DMS53 treated with DMSO at 0.1 percent for 48 hours (cell line): Measurements from ENCODE around the gene GPR107.
A peak's percentile ranks its signal among the peaks of the same experiment; 100 is the strongest.

Experiments used
- DNase-seq: peaks from one replicate; lab custom pipeline; 2025; ENCODE audit not compliant: unreplicated experiment; lab: John Stamatoyannopoulos, UW

GPR107 gene

DNA sequence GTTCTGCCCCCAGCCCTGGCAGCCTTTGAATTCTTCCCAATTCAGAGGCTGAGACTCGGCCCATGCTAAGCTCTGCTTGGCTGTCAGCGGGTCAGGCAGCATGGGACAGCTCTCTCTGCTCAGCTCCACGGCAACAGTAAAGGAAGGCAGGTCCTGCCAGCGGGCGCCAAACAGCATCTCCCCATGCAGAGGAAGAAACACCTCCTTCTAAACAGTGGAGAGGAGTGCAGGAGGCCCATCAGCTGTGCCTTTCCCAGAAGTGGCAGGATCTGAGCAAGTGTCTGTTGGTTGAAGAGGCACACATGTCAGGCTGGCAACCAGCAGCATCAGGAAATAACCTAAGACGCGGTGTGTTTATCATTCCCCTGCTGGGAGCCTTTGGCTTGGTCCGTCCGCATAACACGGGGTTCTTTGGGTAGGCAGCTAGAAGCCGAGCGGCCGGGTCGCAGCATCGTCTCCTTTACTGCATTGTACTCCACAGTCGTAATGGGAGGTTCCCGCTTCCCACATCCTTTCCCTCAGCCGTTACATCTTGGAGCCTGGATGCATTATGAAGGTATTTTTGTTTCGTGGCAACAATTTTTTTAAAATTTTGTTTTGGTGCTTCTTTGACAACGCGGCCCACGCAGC, 75.8 kb downstream of the GPR107 start:
- DNase-seq, result no peak

DNA sequence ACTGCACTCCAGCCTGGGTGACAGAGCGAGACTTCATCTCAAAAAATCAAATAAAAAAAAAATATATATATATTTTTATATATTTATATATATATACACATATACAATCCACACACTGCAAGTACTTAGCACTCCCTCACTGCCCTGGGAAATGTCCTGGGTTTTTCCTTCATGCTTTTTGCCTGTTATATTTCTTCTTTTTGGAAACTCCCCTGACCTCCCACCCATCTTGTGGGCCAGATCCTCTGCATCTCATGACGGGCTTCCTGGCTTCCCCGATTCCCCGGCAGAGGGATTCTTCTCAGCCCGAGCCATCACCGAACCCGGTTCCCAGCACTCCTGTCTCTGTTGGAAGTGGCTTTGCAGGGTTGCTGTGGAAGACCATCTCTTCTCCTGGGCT, 79.0 kb downstream of the GPR107 start:
- no peak for DNase-seq

DNA sequence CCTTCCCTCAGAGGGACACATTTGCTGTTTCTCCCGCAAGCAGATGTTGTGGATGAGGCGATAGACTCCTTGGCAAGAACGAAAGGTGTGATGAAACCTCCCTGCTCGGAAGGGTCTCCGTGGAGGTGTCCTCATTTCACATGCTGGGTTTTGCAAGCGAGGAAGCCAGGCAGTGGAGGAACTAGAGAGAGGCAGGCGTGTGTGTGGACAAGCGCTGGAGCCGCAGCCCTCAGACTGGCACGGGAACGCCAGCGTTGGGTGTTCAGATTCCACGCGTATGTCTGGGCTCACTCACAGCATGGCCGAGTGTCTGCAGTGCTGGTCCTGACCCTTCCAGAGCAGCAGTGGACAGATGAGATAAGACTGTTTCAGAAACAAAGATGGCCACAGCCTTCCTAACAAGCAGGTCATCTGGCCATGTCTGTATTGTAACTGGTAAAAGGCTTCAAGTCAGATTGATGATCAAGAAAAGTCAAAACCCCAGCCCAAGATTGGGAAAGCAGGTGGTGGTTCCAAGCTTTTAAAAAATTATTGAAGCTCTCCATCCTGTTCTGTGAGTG, 83.5 kb downstream of the GPR107 start:
- no peak for DNase-seq

DNA sequence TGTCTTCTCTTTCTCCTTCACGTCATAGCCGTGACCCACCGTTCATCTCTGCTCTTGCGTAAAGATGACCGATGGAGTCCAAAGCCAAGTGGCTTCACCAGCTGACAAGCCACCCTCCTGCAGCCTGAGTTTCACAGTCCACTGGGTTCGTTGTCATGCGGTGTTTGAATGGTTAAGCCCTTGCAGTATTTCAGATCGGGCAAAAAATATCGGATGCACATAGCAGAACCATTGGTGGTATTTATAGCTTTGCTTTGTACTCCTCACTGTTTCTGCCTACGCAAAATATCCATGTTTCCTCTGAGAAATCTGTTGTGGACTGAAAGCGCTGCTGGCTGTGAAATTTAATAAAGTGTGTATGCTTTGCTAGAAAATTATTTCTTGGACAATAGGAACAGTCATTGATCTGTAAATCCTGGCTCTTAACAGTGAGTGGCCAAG, 84.0 kb downstream of the GPR107 start:
- DNase-seq, result no peak

DNA sequence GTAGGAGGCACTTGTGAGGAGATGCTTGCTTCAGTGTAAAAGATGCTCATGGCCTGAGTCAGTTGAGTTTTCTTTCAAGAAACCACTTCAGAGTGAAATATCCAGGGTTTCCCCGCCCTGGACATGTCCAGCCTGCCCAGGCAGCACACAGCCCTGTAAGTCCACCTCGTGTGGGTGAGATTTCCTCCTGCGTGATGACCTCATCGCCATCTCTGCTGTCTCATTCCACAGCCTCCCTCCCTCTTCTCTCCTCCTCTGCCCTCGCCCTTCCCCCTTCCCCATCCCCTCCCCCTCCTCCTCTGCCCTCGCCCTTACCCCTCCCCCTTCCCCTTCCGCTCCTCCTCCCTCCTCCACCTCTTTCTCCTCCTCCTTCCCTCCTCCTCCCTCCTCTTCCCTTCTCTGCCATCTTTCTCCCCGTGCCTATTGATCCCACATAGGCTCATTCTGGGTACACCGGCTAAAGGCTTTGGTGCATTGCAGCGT, 84.5 kb downstream of the GPR107 start:
- DNase-seq, result no peak

DNA sequence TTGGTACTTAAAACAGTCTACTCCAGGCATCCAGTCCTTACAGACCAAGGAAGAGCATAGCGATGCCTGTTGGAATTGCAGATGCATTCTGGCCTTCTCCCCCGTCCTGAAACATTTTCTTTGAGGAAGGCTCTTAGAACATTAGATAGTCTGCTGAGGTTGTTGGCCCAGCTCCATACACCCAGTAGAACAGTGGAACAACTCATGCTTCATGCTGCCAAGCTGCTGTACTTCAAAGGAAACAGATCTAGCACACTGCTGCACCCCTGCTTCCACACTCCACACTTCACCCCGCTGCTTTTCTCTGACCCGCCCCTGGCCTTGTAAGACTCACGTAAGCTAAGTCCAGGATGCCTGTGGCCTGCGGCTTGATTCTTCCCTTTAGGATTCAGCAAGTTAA, 85.1 kb downstream of the GPR107 start:
- no peak for DNase-seq

DNA sequence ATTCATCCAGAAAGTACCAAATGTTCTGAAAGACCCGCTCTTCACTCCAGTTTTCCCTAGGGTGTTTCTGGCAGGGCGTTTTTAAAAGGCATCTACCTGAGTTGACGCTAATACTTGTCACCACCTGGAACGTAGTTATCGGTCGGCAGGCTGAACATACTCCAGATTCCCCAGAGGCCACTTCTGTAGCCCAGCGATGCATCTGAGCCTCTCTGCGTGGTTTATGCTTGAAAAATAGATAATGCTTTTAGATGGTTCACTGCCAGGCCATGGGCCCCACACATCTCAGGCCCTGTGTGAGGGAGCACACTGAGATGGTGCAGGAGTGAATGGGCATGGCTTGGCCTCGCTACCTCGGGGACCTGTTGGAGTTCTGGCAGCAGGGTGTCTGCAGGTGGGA, 85.5 kb downstream of the GPR107 start:
- no peak for DNase-seq

DNA sequence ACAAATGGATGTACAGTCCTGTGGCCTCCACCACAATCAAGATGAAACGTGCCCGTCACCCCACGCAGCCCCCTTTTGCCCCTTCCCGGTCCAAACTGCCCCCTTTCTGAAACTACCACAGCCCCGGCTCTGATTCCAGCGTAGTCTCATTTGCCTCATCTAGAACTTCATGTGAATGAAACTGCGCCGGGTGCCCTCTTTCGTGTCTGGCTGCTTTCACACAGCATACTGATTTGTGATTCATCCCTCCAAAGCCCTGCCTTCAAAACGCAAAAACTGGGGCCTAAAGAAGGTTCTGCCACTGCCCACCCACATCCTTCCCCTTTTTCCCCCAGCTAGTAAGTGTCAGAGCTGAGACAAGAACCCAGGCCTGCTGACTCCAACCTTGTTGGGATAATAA, 87.0 kb downstream of the GPR107 start:
- DNase-seq, result no peak

DNA sequence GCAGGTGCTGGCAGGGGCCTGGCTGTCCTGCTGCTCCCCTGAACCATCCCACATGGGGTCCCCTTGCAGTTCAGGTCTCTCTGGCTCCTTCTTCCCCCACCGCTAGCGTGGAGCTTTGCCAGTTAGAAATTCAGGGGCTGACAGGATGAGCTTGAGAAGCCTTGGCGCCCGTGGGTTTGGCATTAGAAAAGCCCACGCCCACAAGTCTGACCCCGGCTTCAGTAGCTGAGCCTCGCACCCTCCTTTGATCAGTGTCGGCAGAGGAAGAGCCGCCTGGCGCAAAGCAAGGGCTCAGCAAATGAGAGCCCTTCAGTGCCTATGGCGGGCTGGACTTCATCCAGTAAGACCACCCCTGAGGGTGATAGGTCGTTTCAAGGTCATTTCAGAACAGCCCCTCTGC, 88.3 kb downstream of the GPR107 start:
- DNase-seq, result no peak

DNA sequence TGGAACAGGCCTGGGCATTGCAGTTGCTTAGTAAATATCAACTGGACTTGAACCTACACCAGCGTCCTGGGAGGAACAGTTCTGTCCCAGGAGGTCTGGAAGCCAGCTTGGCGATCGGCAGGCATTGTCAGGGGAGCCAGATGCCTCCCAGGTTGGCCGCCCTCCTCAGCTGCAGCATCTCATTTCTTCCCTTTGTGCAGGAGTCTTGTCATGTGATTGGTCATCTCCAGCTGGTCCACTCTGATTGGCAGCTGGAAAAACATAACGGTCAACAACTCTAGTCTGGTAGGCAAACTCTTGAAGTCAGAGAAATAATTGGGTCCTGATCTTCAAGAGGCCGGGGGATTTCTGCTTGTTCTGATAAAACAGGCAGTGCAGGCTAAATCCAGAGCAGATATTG, 88.9 kb downstream of the GPR107 start:
- no peak for DNase-seq

DNA sequence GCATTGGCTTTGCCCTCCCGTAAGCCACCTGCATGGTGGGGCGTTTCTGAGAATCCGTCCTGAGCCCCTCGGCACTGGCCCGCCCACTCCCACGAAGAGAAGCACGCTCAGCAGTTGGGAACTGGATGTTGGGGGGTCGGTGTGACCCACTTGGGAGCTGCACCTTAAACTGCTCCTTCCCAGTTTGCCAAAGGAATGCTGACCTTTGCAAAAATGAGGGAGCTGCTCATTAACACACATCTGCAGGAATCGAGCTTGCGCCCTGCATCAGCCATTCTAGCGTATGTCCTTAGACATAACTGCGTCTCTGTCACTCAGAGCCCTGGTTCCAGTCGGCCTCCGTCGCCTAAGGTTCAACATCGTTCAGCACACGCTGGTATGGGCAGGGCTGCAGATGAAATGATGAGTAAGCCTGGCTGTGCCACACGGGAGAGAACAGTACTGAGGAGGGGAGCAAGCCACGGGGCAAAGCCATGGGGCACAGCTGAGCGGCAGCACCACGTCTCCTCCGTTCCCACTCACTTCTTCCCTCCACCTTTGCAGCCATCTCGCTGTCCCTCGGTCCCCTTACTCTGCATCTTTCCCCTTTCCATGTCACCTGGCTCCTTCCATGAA, 89.7 kb downstream of the GPR107 start:
- peak; percentile 46 for DNase-seq

DNA sequence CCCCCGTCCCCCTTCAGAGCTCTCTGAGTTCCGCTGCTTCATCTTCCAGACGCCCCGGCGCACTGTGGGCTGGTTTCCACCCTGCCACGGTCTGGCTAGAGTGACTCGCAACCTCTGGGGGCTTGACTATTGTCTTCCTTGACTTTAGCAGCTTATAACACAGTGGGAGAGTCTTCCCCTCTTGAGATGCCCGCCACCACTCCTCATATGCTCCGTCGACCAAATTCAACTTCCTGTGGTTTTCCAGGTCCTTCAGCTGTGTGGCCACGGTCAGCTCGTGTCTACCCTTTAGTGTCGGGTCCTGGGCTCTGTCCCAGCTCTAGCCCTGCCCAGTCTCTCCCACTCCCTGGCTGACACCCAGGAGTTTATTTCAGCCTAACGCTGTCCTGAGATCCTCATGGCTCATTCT, 90.3 kb downstream of the GPR107 start:
- no peak for DNase-seq

DNA sequence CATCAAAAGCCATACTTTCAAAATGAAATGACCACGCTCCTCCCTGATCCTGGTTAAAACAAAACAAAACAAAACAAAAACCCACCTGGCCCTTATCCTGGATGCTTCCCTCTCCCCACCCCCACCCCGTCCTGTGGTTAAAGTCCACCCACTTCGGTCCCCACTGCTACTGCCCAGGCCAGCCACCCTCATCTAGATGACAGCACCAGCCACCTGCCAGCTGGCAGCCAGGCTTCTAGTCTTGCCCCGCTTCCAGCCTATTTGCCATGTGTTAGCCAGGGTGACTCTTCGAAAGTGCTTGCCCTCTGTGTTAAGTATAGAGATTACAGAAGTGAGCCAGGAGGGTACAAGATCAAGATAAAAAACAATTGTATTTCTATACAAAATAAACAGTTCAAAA, 91.0 kb downstream of the GPR107 start:
- DNase-seq, result peak; percentile 21

DNA sequence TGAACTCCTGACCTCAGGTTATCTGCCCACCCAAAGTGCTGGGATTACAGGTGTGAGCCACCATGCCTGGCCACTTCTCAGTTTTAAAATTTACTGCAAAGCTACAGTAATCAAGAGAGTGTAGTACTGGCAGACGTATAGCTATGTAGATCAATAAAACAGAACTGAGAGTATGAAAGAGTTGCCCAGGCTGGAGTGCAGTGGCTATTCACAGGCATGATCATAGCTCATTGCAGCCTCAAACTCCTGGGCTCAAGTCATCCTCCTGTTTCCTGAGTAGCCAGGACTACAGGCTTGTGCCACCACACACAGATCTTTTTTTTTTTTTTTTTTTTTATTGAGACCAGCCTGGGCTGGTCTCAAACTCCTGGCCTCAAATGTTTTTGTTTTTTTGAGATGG, 92.0 kb downstream of the GPR107 start:
- DNase-seq, result no peak

DNA sequence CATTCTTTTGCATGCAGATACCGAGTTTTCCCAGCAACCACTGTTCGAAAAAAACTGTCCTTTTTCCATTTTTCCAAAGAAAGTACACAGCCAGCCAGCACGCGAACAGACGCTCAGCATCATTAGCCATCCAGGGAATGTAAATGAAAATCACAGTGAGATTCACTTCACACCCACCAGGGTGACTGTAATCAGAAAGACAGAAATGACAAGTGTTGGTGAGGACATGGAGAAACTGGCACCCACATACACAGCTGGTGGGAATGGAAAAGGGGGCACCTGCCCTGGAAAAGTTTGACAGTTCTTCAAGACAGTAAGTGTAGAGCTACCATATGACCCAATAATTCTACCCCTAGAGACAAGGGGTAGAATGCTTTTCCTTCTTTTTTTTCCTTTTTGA, 93.5 kb downstream of the GPR107 start:
- no peak for DNase-seq

DNA sequence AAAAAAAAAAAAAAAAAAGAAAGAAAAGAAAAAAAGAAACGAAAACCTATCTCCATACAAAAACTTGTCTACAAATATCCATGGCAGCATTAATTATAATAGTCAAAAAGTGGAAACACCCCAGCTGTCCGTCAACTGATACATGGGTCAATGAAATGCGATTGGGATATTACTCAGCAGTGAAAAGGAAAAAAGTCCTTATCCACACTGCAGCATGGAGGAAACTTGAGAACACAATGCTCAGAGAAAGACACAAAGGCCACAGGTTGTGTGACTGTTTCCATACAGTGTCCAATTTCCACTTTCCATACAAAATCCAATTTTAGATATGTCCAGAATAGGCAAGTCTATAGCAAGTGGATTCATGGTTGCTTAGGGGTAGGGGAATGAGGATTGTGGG, 94.2 kb downstream of the GPR107 start:
- DNase-seq, result no peak

DNA sequence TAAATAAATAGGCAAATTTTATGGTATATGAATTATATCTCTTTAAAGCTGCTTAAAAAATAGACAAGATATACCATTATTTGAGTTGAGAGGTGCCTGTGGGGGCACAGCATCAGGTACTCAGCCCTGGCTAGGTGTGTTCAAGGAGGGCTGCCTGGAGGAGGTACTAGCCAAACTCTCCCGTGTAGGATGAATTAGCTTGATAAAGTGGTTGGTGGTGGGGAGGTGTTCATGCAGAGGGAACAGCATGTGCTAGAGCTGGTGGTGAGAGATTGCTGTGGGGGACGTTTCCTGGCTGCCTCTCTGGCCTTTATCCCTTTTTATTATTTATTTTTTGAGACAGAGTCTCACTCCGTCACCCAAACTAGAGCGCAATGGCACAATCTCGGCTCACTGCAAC, 95.3 kb downstream of the GPR107 start:
- DNase-seq, result no peak

DNA sequence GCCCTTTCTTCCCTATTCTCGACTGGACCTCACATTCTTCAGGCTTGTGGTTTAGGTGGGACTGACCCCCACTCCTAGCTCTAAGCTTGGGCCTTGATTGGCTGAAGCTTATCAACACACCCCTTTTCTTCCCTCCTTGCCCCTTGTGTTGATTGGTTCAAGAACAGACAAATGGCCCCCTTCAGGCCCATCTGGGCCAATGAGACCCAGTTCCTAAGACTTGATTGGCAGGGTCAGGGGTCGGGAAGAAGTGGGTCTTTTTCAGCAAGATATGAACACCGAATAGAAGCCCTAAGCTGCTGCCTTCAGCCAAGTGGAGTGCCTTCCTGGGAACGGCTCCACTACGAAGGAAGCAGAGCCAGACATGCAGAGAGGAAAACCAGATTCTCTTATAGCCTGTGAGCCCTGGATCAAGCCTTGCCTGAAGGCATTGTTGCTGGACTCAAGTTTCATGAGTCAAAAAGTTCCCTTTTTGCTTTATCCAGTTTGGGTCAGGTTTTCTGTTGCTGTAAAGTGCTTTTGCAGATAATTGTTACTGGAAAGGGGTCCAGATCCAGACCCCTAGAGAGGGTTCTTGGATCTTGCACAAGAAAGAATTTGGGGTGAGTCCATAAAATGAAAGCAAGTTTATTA, 96.1 kb downstream of the GPR107 start:
- DNase-seq, result no peak

DNA sequence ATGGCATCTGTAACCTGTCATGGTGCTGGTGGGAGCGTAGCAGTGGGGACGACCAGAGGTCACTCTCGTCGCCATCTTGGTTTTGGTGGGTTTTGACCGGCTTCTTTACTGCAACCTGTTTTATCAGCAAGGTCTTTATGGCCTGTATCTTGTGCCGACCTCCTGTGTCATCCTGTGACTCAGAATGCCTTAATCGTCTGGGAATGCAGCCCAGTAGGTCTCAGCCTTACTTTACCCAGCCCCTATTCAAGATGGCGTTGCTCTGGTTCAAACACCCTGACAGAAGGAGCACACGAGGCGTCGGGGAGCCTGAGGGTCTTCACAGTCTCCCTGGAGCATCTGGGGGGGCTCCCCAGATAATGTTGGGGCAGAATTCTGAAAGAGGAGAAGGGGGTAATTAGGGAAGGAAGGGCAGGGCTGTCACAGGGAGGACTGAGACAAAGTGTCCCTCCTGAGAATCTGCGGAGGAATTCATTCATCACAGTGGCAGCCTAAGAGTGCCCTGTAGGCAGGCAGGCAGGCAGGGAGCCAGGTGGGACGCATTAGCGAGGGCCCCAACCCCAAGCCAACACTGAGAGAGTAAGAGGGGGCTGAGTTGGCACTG, 97.2 kb downstream of the GPR107 start:
- no peak for DNase-seq

DNA sequence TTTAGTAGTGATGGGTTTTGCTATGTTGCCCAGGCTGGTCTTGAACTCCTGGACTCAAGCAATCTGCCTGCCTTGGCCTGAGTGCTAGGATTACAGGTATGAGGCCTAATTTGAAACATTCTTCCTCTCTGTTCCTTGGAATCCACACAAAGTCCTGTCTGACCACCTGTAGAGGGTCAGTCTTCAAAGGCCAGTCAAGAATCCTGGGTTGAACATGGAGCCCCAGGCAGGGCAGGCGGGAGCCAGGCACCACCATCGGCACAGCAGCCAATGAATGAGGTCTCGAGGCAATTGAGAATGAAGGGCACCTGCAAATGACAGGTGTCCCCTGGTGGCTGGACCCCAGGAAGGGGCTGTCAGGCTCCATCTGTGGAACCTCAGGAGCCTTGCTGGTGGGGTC, 101.1 kb downstream of the GPR107 start:
- no peak for DNase-seq

DNA sequence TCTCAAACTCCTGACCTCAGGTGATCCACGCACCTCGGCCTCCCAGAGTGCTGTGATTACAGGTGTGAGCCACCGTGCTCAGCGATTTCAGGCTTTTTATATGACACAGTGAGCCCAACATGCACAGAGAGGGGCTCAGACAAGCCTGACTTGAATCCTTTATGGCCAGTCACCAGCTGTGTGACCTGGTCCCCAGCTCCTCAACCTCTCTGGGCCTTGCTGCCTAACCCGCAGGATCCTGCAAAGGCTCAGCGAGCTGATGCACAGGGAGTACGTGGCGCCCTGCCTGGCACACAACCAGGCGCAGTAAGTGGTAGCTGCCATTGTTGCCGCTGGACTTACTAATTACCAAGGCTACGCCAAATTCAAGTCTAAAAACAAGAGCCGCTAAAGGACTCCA, 101.9 kb downstream of the GPR107 start:
- no peak for DNase-seq

DNA sequence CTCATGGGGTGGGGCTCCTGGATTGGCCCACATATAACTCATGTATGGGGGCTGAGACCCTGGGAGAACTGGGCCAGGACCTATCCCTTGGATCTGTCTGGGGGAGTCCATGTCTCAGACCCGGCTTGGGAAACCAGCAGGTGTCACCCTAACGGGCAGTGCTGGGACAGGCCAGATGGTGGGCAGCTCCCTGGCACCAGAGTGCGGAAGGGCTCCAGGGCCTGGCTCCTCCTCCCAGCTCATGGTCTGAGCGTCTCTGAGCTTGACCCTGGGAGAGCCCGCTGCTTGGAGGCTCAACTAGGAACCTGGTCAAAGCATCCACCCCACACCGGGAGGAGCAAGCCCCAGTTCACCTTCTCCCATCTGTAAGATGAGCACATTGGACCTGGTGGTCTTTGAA, 103.0 kb downstream of the GPR107 start:
- DNase-seq, result no peak
